Nephron (organoid): ENCODE measurements around the gene HERC4.

Source experiments
- H3K27ac Mint-ChIP-seq, 3 experiments: 2 replicates each; pipeline ENCODE4 v1.8.0; 2020; ENCODE audit warnings: mixed read lengths in 3 of 3, mild to moderate bottlenecking in 2 of 3, moderate library complexity in 1 of 3
- H3K27me3 Mint-ChIP-seq: 2 replicates; pipeline ENCODE4 v1.8.0; 2021; ENCODE audit warnings: low read depth, mild to moderate bottlenecking, moderate library complexity, mixed read lengths
- H3K36me3 Mint-ChIP-seq: 2 replicates; pipeline ENCODE4 v1.8.0; 2020; ENCODE audit warnings: low read depth, mixed read lengths
- H3K4me1 Mint-ChIP-seq: 2 replicates; pipeline ENCODE4 v1.8.0; 2020; ENCODE audit warnings: mixed read lengths
- H3K4me3 Mint-ChIP-seq, 3 experiments: 2 replicates each; pipeline ENCODE4 v1.8.0; 2020; ENCODE audit warnings: mild to moderate bottlenecking in 3 of 3, mixed read lengths in 3 of 3, moderate library complexity in 2 of 3
- H3K9me3 Mint-ChIP-seq: 2 replicates; pipeline ENCODE4 v1.8.0; 2020; ENCODE audit warnings: mixed read lengths
- CTCF ChIP-seq, 3 experiments: fragments of 200-600 bp; sonication (generic); IDR thresholded peaks; one replicate each; pipeline ENCODE4 v1.5.0; 2021; ENCODE audit warnings: antibody characterized with exemption in 3 of 3; ENCODE audit not compliant: unreplicated experiment in 3 of 3

The HERC4 gene

GRCh38 chr10:68087685-68088401, 12.8 kb upstream of the HERC4 start:
- Mint-ChIP-seq H3K4me1 (peaks cover 20% of the 10 kb centered on the region), H3K4me3 (no peak overlapping the region), H3K27ac (no peak overlapping the region), H3K27me3 (no peaks in the 10 kb centered on the region), H3K9me3 (no peaks in the 10 kb centered on the region), H3K36me3 (no peaks in the 10 kb centered on the region)
- no peak for TF ChIP-seq CTCF (IDR thresholded peaks at IDR 0.05; ENCODE audit: unreplicated experiment in 3 of 3)

- Mint-ChIP-seq H3K9me3 (no peaks in the 10 kb centered on the region), H3K27ac (no peak overlapping the region), H3K27me3 (no peaks in the 10 kb centered on the region), H3K4me3 (no peak overlapping the region), H3K4me1 (peaks cover 20% of the 10 kb centered on the region), H3K36me3 (no peaks in the 10 kb centered on the region)
- no peak for TF ChIP-seq CTCF (IDR thresholded peaks at IDR 0.05; ENCODE audit: unreplicated experiment in 3 of 3)
Observed at GRCh38 chr10:68086910-68087684, 12.0 kb upstream of the HERC4 start.

- Mint-ChIP-seq H3K9me3 (no peaks in the 10 kb centered on the region), H3K27ac (no peak overlapping the region), H3K4me3 (no peak overlapping the region), H3K27me3 (no peaks in the 10 kb centered on the region), H3K4me1 (peaks cover 20% of the 10 kb centered on the region), H3K36me3 (no peaks in the 10 kb centered on the region)
- no peak for TF ChIP-seq CTCF (IDR thresholded peaks at IDR 0.05; ENCODE audit: unreplicated experiment in 3 of 3)
Observed at GRCh38 chr10:68086011-68086410, 10.9 kb upstream of the HERC4 start.

GRCh38 chr10:68084469-68084868, 9.4 kb upstream of the HERC4 start:
- no peak for TF ChIP-seq CTCF (IDR thresholded peaks at IDR 0.05; ENCODE audit: unreplicated experiment in 3 of 3)
- H3K36me3 Mint-ChIP-seq, result no peaks in the 10 kb centered on the region
- no peaks in the 10 kb centered on the region for H3K9me3 Mint-ChIP-seq
- H3K27ac Mint-ChIP-seq, result no peak overlapping the region
- H3K4me3 Mint-ChIP-seq, result no peak overlapping the region
- H3K27me3 Mint-ChIP-seq, result no peaks in the 10 kb centered on the region
- peaks cover 20% of the 10 kb centered on the region for H3K4me1 Mint-ChIP-seq

GRCh38 chr10:68083953-68084352, 8.9 kb upstream of the HERC4 start:
- H3K36me3 Mint-ChIP-seq, result no peaks in the 10 kb centered on the region
- no peak for TF ChIP-seq CTCF (IDR thresholded peaks at IDR 0.05; ENCODE audit: unreplicated experiment in 3 of 3)
- no peaks in the 10 kb centered on the region for H3K27me3 Mint-ChIP-seq
- no peaks in the 10 kb centered on the region for H3K9me3 Mint-ChIP-seq
- no peak overlapping the region for H3K27ac Mint-ChIP-seq
- H3K4me3 Mint-ChIP-seq, result no peak overlapping the region
- peaks cover 19% of the 10 kb centered on the region for H3K4me1 Mint-ChIP-seq
